GM12865 (cell line): ENCODE results near the gene IL1R1.
"Not testable (repeated sequence)": the region's sequence is repeated elsewhere in the genome, so short reads cannot be mapped to it uniquely, and the experiment has no call there.

Source experiments
- DNase-seq: peaks from one replicate; pipeline ENCODE4 v3.0.0; 2010; ENCODE audit warnings: low read depth
- H3K4me3 ChIP-seq: 2 replicates; pipeline ENCODE4 v1.5.1; 2011; ENCODE audit warnings: mild to moderate bottlenecking, low read depth, low read length, control low read depth
- TF ChIP-seq, protein P1 (sequence below): IDR thresholded peaks from 2 replicates; pipeline ENCODE4 v1.5.1; 2011; ENCODE audit warnings: low read length, control low read depth, low read depth, inconsistent platforms; ENCODE audit not compliant: insufficient read depth; ENCODE audit errors: missing control alignments

Gene IL1R1

DNA sequence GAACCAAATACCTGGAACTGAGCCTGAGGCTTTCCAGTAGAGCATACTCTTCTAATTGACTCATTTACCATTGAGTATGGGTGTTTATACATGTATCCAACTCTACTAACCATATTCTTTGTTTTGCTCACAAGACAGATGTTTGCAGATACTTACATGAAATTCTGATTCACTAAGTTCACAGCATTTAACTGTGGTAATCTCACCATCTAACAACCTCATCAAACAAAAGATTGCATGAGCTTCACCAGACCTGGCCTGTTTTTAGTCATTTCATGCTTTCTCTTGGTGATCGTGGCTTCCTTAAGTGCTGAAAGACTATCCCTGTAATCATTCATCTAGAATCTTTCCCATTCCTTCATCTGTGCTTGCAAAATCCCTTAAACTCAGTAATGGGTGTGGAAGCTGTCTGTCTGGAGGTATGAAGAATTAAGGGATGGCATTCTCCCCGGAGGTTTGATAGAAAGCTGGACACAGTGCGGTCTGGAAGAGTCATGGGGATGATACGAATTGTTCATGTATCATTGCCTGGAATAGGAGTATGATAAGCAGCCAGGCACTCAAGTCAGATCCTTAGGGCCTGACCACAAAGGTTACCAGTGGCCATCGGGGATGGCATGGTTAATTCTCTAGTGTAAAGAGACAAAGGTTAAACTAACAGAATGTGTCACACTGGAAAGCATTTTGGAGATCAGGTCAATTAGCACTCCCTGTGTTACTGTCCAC, 42.0 kb upstream of the IL1R1 start:
- no peak overlapping the region for H3K4me3 ChIP-seq
- TF ChIP-seq, protein P1, sequence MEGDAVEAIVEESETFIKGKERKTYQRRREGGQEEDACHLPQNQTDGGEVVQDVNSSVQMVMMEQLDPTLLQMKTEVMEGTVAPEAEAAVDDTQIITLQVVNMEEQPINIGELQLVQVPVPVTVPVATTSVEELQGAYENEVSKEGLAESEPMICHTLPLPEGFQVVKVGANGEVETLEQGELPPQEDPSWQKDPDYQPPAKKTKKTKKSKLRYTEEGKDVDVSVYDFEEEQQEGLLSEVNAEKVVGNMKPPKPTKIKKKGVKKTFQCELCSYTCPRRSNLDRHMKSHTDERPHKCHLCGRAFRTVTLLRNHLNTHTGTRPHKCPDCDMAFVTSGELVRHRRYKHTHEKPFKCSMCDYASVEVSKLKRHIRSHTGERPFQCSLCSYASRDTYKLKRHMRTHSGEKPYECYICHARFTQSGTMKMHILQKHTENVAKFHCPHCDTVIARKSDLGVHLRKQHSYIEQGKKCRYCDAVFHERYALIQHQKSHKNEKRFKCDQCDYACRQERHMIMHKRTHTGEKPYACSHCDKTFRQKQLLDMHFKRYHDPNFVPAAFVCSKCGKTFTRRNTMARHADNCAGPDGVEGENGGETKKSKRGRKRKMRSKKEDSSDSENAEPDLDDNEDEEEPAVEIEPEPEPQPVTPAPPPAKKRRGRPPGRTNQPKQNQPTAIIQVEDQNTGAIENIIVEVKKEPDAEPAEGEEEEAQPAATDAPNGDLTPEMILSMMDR, result no peak
- DNase-seq, result peak; percentile 33

DNA sequence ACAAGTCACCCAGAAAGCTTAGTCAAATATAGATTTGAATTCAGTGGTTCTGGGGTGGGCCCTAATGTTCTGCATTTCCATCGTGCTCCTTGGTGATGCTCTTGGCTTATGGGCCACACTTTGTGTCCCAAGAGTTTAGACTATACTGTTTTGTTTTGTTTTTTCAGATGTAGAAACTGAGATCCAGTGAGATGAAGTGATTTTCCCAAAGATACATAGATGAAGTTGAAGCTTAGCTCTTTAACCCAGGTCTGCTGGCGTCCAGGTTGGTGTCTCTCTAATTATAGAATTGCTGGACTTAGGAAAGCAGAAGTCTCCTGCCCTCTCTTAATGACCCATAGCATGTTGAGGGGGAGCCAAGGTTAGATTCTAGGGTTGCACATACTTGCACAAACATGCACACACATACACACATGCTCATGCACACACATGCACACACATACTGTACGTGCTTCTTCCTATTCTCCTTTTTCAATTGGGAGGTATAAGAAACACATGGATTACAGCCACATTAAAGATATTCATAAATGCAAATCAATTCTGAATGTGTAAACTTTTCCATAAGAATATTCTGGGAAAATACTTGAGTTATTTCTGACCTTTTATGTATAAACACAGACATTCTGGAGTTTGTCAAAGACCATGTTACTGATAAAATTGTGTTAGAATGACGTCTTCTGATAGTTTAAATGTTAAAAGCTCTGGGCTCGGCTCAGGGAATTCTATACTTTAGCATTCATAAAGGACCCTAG, 41.3 kb upstream of the IL1R1 start:
- DNase-seq, result no peak
- TF ChIP-seq, protein P1, result no peak

DNA sequence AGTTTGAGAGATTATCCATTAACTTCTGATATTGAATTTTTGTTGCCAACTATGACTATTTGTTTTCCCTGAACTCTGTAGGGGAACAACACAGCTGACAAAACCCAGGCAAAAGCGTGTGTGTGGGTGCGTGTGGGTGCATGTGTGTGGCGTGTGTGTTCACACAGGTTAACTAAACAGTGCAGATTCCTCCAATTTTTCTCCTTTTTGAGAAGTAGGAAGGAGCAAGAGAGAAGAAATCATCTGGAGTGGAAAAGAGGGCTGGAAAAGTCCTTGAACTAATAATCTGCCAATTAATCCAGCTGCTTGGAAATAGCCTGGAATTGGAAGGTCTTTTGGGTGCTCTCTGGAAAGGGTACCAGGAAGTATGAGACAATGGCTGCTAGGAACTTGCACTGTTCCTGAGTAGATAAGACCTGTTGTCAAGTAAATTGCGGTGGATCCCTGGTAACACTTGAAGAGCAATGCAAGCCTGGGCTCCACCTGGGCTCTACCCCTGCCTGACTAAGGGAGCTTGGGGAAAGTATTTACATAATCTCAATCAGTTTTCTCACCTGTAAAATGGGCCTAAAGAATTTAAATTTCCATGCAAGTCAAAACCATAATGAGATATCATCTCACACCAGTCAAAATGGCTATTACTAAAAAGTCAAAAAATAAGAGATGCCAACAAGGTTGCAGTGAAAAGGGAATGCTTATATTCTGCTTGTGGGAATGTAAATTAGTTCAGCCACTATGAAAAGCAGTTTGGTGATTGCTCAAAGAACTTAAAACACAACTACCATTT, 40.5 kb upstream of the IL1R1 start:
- TF ChIP-seq, protein P1, result no peak
- H3K4me3 ChIP-seq, result no peak overlapping the region
- DNase-seq, result no peak

More for the DNA sequence above, 41.3 kb upstream of the IL1R1 start:
- no peak overlapping the region for H3K4me3 ChIP-seq

DNA sequence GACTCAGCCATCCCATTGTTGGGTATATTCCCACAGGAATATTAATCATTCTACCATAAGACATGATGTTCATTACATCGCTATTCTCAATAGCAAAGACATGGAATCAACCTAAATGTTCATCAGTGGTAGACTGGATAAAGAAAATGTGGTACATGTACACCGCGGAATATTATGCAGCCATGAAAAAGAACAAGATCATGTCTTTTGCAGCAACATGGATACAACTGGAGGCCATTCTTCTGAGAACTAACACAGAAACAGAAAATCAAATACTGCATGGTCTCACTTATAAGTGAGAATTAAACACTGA, 40.0 kb upstream of the IL1R1 start:
- DNase-seq, H3K4me3 ChIP-seq: not testable (repeated sequence)

DNA sequence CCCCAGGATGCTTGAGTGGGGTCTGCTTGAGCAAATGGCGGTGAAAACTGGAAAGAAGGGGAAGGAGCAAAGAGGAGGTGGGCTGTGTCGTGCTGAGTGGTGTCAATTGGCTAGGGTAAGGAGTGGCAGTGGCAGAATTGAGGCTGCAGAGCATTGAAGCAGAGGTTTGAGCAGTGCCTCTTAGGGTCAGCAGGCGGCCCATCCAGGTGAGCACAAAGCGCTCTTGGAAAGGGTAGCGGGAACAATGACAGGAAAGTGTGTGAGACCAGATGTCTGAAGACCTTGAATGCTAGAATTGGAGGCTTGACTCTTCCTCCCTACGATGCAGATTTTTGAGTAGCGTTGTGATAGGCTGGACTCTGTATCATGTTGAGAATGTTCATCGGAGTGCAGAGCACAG, 39.3 kb upstream of the IL1R1 start:
- DNase-seq, result no peak
- TF ChIP-seq, protein P1, result no peak
- no peak overlapping the region for H3K4me3 ChIP-seq

DNA sequence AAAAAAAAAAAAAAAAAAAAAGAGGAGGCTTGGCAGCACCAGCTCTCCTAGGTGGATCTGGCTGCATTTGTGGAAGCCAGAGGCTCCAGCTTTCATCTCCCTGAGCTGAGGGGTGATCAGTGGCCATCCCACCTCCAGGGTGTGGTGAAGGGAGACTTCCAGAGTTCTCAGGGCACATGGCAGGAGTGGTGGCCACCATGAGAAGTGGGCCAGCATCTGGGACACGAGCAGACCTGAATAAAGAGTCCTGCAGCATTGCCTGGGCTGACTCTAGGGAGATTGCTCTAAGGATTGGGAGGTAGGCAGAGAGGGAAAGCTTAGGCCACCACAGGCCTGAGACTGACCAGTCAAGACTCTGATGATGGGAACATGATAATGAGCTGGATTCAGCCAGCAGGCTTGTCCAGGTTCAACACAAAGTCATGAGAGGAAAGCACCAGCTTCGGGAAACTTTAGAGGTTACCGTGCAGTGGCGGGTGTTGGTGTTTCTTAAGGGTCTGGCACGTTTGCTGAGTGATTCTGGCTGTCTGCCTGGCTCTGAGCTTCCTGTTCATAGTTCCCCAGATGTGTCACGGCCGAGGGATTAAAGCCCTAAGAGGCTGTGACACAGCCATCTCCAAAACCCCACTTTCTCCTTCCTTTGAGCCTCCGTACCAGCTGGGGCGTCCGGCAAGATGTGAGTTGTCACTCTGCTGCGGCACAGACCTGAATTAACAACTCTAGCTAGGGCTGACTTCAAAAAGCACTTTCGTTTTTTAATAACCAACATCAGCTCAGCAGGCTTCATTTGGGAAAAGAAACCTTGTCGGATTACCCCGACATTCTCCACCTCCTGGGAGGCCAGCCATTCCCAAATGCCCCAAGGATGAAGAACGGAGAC, 38.3 kb upstream of the IL1R1 start:
- H3K4me3 ChIP-seq, result peak overlapping the region; percentile 39
- TF ChIP-seq, protein P1, result no peak
- DNase-seq, result peak; percentile 91
